ENCODE data around the gene P2RY8. TPM values are rescaled to one million over a fixed set of nuclear protein-coding genes. Genes with fewer than 3 reads are reported as not detected.
"Not testable (repeated sequence)": the region's sequence is repeated elsewhere in the genome, so short reads cannot be mapped to it uniquely, and the experiment has no call there.

The P2RY8 gene
- total RNA-seq, 2 donors from 2014 or later: 4.0 to 4.2 TPM

GRCh38 chrX:1551959-1552546, 15.1 kb upstream of the P2RY8 start:
- DNase-seq (ENCODE audit: low spot score) (no peak), ATAC-seq (ENCODE audit: insufficient number of reproducible peaks, low FRiP score, low read depth) (no peak)
- H3K4me3 ChIP-seq: no peak overlapping the region
- no peak overlapping the region for H3K27ac ChIP-seq
- no peak for TF ChIP-seq CTCF (IDR thresholded peaks at IDR 0.05)
- peaks cover 3% of the 10 kb centered on the region for H3K9me3 ChIP-seq
- no peaks in the 10 kb centered on the region for H3K27me3 ChIP-seq (replicated peaks; ENCODE audit: insufficient read depth)
- H3K36me3 ChIP-seq: no peaks in the 10 kb centered on the region
- H3K4me1 ChIP-seq (ENCODE audit: control insufficient read depth in 1 of 2, low read depth in 2 of 2): no peaks in the 10 kb centered on the region

- TF ChIP-seq CTCF (IDR thresholded peaks at IDR 0.05): no peak
- DNase-seq (ENCODE audit: low spot score) (no peak), ATAC-seq (ENCODE audit: insufficient number of reproducible peaks, low FRiP score, low read depth) (no peak)
- Histone ChIP-seq H3K4me3 (no peak overlapping the region), H3K27me3 (replicated peaks; ENCODE audit: insufficient read depth) (no peaks in the 10 kb centered on the region), H3K36me3 (no peaks in the 10 kb centered on the region), H3K27ac (no peak overlapping the region), H3K9me3 (no peaks in the 10 kb centered on the region), H3K4me1 (ENCODE audit: control insufficient read depth in 1 of 2, low read depth in 2 of 2) (no peaks in the 10 kb centered on the region)
These were observed 9.8 kb upstream of the P2RY8 start for GRCh38 chrX:1546691-1547251.

GRCh38 chrX:1545776-1546408, 8.9 kb upstream of the P2RY8 start:
- Histone ChIP-seq H3K27me3 (replicated peaks; ENCODE audit: insufficient read depth) (no peaks in the 10 kb centered on the region), H3K27ac (no peak overlapping the region), H3K9me3 (no peaks in the 10 kb centered on the region), H3K36me3 (no peaks in the 10 kb centered on the region), H3K4me3 (no peak overlapping the region), H3K4me1 (ENCODE audit: control insufficient read depth in 1 of 2, low read depth in 2 of 2) (no peaks in the 10 kb centered on the region)
- DNase-seq (ENCODE audit: low spot score) (no peak), ATAC-seq (ENCODE audit: insufficient number of reproducible peaks, low FRiP score, low read depth) (no peak)
- TF ChIP-seq CTCF (IDR thresholded peaks at IDR 0.05): no peak

- no peaks in the 10 kb centered on the region for H3K36me3 ChIP-seq
- no peaks in the 10 kb centered on the region for H3K9me3 ChIP-seq
- no peaks in the 10 kb centered on the region for H3K27me3 ChIP-seq (replicated peaks; ENCODE audit: insufficient read depth)
- DNase-seq (ENCODE audit: low spot score) (no peak), ATAC-seq (ENCODE audit: insufficient number of reproducible peaks, low FRiP score, low read depth) (no peak)
- no peak for TF ChIP-seq CTCF (IDR thresholded peaks at IDR 0.05)
- H3K4me3 ChIP-seq: no peak overlapping the region
- no peaks in the 10 kb centered on the region for H3K4me1 ChIP-seq (ENCODE audit: control insufficient read depth in 1 of 2, low read depth in 2 of 2)
- no peak overlapping the region for H3K27ac ChIP-seq
These were observed 6.2 kb upstream of the P2RY8 start for GRCh38 chrX:1542994-1543725.

- not testable (repeated sequence) for H3K27ac ChIP-seq; ATAC-seq (ENCODE audit: insufficient number of reproducible peaks, low FRiP score, low read depth); H3K4me3 ChIP-seq; H3K9me3 ChIP-seq; H3K36me3 ChIP-seq; H3K4me1 ChIP-seq (ENCODE audit: control insufficient read depth in 1 of 2, low read depth in 2 of 2); H3K27me3 ChIP-seq (replicated peaks; ENCODE audit: insufficient read depth); DNase-seq (ENCODE audit: low spot score)
These were observed 2.2 kb upstream of the P2RY8 start for GRCh38 chrX:1539146-1539545.

- H3K4me1 ChIP-seq (ENCODE audit: control insufficient read depth in 1 of 2, low read depth in 2 of 2); ATAC-seq (ENCODE audit: insufficient number of reproducible peaks, low FRiP score, low read depth); H3K36me3 ChIP-seq; H3K27me3 ChIP-seq (replicated peaks; ENCODE audit: insufficient read depth); H3K27ac ChIP-seq; DNase-seq (ENCODE audit: low spot score); H3K9me3 ChIP-seq: not testable (repeated sequence)
- peak overlapping the region; percentile 65 for H3K4me3 ChIP-seq
These were observed 718 bp upstream of the P2RY8 start for GRCh38 chrX:1537716-1538090.

All from thoracic aorta (tissue), 2 donors.